Left ventricle myocardium inferior (tissue), 1 donor: ENCODE results near the gene RGS4. TPM values are rescaled to one million over a fixed set of nuclear protein-coding genes. Genes with fewer than 3 reads are reported as not detected.

ENCODE experiments used
- DNase-seq: peaks from one replicate; pipeline ENCODE4 v3.0.0-alpha.2; 2020
- H3K27ac ChIP-seq: fragments of 200-600 bp; replicated peaks from 2 replicates; pipeline ENCODE4 v1.8.0; 2021
- H3K27me3 ChIP-seq: fragments of 200-600 bp; 2 replicates; pipeline ENCODE4 v1.8.0; 2021; ENCODE audit warnings: low read depth
- H3K36me3 ChIP-seq: fragments of 200-600 bp; 2 replicates; pipeline ENCODE4 v1.8.0; 2021
- H3K4me1 ChIP-seq: fragments of 200-600 bp; 2 replicates; pipeline ENCODE4 v1.8.0; 2021
- H3K4me3 ChIP-seq: fragments of 200-600 bp; 2 replicates; pipeline ENCODE4 v1.8.0; 2021; ENCODE audit warnings: mild to moderate bottlenecking, moderate library complexity
- H3K9me3 ChIP-seq: fragments of 200-600 bp; replicated peaks from 2 replicates; pipeline ENCODE4 v1.8.0; 2021
- intact Hi-C: fragments of 100-400 bp; cut with micrococcal nuclease; formaldehyde crosslinking; loops from one replicate; pipeline ENCODE4 v1.11.0; 2022
- total RNA-seq: library from RNA; stranded (reverse); fragmentation: NEBNext Ultra II Directional; extraction: Animal tissue kit (Norgen Biotek cat#: 25700); gene quantifications from one replicate; pipeline ENCODE4 v1.2.1, GENCODE V29; 2021
- TF ChIP-seq, protein P1 (sequence below): fragments of 200-600 bp; IDR thresholded peaks from 2 replicates; pipeline ENCODE4 v1.8.0; 2021; ENCODE audit warnings: antibody characterized with exemption, mild to moderate bottlenecking, borderline replicate concordance
- donor health status: DM: no; HTN: yes; CAD: no; lungs with severe emphysema.

Gene RGS4
- total RNA-seq, 1 donor from 2014 or later = 3.2 TPM

DNA sequence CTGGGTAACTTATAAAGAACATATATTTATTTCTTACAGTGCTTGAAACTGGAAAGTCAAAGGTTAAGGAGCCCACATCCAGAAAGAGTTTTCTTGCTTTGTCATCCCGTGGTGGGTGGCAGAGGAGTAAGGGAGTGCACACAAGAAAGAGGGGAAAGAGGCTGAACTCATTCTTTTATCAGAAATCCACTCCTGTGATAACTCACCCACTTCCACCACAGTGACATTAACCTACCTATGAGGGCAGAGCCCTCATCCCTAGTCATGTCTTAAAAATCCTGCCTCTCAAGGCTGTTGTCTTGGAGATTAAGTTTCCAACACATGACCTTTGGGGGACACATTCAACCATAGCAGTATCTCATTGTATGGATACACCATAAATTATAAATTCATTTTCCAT, 32.5 kb upstream of the RGS4 start:
- intact Hi-C loops = no loop called here
- TF ChIP-seq, protein P1, sequence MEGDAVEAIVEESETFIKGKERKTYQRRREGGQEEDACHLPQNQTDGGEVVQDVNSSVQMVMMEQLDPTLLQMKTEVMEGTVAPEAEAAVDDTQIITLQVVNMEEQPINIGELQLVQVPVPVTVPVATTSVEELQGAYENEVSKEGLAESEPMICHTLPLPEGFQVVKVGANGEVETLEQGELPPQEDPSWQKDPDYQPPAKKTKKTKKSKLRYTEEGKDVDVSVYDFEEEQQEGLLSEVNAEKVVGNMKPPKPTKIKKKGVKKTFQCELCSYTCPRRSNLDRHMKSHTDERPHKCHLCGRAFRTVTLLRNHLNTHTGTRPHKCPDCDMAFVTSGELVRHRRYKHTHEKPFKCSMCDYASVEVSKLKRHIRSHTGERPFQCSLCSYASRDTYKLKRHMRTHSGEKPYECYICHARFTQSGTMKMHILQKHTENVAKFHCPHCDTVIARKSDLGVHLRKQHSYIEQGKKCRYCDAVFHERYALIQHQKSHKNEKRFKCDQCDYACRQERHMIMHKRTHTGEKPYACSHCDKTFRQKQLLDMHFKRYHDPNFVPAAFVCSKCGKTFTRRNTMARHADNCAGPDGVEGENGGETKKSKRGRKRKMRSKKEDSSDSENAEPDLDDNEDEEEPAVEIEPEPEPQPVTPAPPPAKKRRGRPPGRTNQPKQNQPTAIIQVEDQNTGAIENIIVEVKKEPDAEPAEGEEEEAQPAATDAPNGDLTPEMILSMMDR = no peak
- Histone ChIP-seq H3K9me3 (no peaks in the 10 kb centered on the region), H3K4me3 (no peak overlapping the region), H3K27ac (no peak overlapping the region), H3K27me3 (no peaks in the 10 kb centered on the region), H3K4me1 (no peaks in the 10 kb centered on the region), H3K36me3 (no peaks in the 10 kb centered on the region)
- no peak for DNase-seq

DNA sequence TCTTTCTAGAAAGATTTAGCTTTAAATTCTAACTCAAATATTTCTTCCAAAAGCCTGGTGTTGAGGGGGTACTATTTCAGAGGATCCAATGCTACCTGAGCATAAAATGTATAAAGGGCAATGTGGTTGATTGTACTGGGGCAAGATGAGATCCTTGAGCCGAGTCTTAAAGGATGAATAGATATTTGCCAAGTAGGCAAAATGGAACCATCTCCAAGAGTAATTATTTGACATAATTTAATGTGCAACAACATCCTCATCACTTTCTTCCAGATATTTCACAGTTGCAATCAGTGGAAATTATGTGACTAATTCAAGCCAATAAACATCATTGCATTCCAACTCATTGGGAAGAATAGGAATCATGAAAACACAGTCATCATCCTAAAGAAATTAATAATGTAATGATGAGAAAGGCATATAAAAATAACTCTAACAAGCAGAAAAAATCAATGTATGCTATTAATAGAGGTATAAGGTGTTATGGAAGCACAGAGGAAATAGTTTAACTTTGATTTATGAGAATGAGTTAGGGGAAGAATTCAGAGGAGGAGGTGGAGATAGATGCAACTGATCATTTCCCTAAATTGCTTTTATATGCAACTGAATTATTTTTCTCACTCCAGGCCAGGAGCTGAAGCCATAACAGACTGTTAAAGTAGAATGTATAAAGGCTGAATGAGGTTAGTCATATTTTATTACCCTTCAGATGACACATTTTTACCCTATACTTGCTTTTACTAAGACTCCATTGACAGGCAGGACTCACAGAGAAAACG, 30.0 kb upstream of the RGS4 start:
- Histone ChIP-seq H3K27ac (no peak overlapping the region), H3K27me3 (peaks cover under 1% of the 10 kb centered on the region), H3K4me3 (no peak overlapping the region), H3K36me3 (no peaks in the 10 kb centered on the region), H3K9me3 (no peaks in the 10 kb centered on the region), H3K4me1 (no peaks in the 10 kb centered on the region)
- intact Hi-C loops = no loop called here
- TF ChIP-seq, protein P1 = no peak
- DNase-seq = no peak

DNA sequence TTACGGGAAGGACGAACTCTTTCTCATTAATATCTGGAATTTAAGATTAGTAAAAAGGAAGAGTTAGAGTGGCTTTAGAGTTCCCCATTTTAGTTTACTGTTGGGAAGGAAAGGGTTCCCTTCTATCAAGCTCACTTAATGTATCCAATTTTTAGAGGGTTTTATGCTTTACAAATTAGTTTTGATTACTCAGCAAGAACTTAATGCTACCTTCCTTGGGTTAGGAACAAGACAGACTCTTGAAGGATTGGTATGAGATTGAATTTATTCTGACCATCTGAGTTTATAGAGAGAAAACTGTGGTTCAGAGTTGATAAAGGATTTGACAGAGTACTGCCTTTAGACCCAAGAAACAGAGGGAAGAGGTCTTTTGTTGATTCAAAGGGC, 29.5 kb upstream of the RGS4 start:
- no peaks in the 10 kb centered on the region for H3K36me3 ChIP-seq
- H3K27ac ChIP-seq = no peak overlapping the region
- peaks cover 7% of the 10 kb centered on the region for H3K27me3 ChIP-seq
- H3K9me3 ChIP-seq = no peaks in the 10 kb centered on the region
- TF ChIP-seq, protein P1 = no peak
- intact Hi-C loops = no loop called here
- DNase-seq = no peak
- no peaks in the 10 kb centered on the region for H3K4me1 ChIP-seq
- H3K4me3 ChIP-seq = no peak overlapping the region

DNA sequence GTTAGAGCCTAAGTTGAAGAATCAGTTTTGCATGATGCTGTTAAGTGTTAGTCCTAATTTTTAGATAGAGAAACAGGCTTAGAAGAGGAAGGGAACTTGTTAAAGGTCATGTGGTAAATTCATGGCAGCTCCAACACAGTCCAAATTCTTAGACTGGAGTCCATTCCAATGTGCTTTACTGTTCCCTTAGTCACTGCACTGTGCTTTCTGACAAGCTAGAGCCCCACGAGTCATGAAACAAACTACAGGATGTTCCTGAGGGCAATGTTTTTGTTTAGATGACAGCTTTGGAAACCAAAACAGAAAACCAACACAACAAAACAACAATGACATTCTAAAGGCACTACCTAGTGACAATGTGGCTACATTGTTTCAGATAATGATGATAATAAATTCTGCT, 23.1 kb upstream of the RGS4 start:
- Histone ChIP-seq H3K36me3 (no peaks in the 10 kb centered on the region), H3K27ac (no peak overlapping the region), H3K4me3 (no peak overlapping the region), H3K9me3 (no peaks in the 10 kb centered on the region), H3K27me3 (peaks cover 23% of the 10 kb centered on the region), H3K4me1 (no peaks in the 10 kb centered on the region)
- DNase-seq = no peak
- TF ChIP-seq, protein P1 = no peak
- intact Hi-C loops = no loop called here

DNA sequence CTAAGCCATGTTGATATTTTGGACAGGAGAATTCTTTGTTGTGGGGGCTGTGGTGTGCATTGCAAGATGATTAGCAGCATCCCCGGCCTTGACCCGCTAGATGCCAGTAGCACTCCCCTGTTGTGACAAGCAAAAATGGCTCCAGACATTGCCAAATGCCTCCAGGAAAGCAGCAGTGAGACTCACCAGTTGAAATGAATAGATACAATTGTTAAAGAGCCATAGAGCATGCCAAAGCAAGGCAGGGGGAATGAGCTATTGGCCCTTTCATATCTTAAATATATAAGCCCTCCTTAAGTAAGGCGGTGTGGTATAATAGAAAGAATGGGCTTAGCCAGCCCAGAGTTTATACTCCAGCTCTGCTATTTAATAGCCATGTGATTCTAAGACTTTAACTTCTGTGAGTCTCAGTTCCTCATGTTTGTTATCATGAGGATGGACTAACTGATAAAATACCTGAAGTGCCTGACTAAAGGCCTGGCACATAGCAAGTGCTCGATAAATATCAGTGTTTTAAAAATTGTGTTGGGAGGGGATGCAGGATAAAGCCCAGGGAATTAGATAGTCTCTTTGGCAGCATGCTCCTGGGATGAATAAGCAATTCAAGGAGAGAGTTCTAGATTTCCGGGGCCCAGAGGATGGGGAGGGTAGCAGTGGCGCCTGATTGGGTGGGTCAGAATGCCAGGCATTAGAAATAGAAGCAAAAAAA, 21.1 kb upstream of the RGS4 start:
- Histone ChIP-seq H3K27me3 (peaks cover 23% of the 10 kb centered on the region), H3K36me3 (no peaks in the 10 kb centered on the region), H3K4me3 (no peak overlapping the region), H3K9me3 (no peaks in the 10 kb centered on the region), H3K27ac (no peak overlapping the region), H3K4me1 (no peaks in the 10 kb centered on the region)
- intact Hi-C loops = no loop called here
- no peak for DNase-seq
- TF ChIP-seq, protein P1 = no peak
